NCI-H1092 treated with DMSO at 0.1 percent for 48 hours (cell line): ENCODE measurements around the gene FOSB.

Source experiments
- DNase-seq: peaks from one replicate; lab custom pipeline; 2025; lab: John Stamatoyannopoulos, UW

Gene FOSB

GRCh38 chr19:45485305-45486077 is 17.7 kb downstream of the FOSB start:
- peak; percentile 87 for DNase-seq

- no peak for DNase-seq
Observed at GRCh38 chr19:45488708-45489107, 20.9 kb downstream of the FOSB start.

- DNase-seq: no peak
Observed at GRCh38 chr19:45489216-45489855, 21.5 kb downstream of the FOSB start.

GRCh38 chr19:45492137-45492626 is 24.4 kb downstream of the FOSB start:
- DNase-seq: no peak

- no peak for DNase-seq
Observed at GRCh38 chr19:45492627-45493470, 25.1 kb downstream of the FOSB start.

GRCh38 chr19:45494261-45494916 is 26.6 kb downstream of the FOSB start:
- no peak for DNase-seq

GRCh38 chr19:45495178-45495577 is 27.4 kb downstream of the FOSB start:
- DNase-seq: no peak

GRCh38 chr19:45496349-45496953 is 28.7 kb downstream of the FOSB start:
- DNase-seq: no peak

GRCh38 chr19:45497791-45498190 is 30.0 kb downstream of the FOSB start:
- DNase-seq: no peak

- no peak for DNase-seq
Observed at GRCh38 chr19:45498411-45499195, 30.8 kb downstream of the FOSB start, which contains the start of gene PPM1N. Gene PPM1N (plus strand): TSS chr19:45498443. CDS start chr19:45498473, 30 bp downstream.

- DNase-seq: no peak
Observed at GRCh38 chr19:45499196-45500180, 31.7 kb downstream of the FOSB start.

GRCh38 chr19:45500918-45501729 is 33.3 kb downstream of the FOSB start:
- DNase-seq: no peak

- DNase-seq: no peak
Observed at GRCh38 chr19:45501730-45502014, 33.9 kb downstream of the FOSB start.

GRCh38 chr19:45502111-45502510 is 34.3 kb downstream of the FOSB start:
- DNase-seq: no peak

GRCh38 chr19:45503909-45504308 is 36.1 kb downstream of the FOSB start:
- no peak for DNase-seq

- DNase-seq: no peak
Observed at GRCh38 chr19:45505151-45505995, 37.6 kb downstream of the FOSB start.

GRCh38 chr19:45505996-45506245 is 38.1 kb downstream of the FOSB start:
- DNase-seq: no peak
